Caco-2 (cell line): ENCODE data around the gene ARL10. TPM values are rescaled to one million over a fixed set of nuclear protein-coding genes. Genes with fewer than 3 reads are reported as not detected.
A peak's percentile ranks its signal among the peaks of the same experiment; 100 is the strongest.

Experiments used
- BruUV-seq: library from RNA; stranded (reverse); fragments of 400-500 nt; replicated peaks from 2 replicates; lab custom pipeline; 2021; lab: Mats Ljungman, UMichigan
- CTCF ChIA-PET: fragments of 300-600 bp; sonication (Branson Sonifier 250); formaldehyde crosslinking; loops from one replicate; lab custom pipeline; 2022; ENCODE audit warnings: antibody characterized with exemption; lab: Charles Lee
- POLR2A ChIA-PET: fragments of 300-600 bp; sonication (Branson Sonifier 250); formaldehyde crosslinking; loops from one replicate; lab custom pipeline; 2022; ENCODE audit warnings: antibody characterized with exemption; lab: Charles Lee
- DNase-seq, 2 experiments: peaks; one replicate each; pipeline versions ENCODE4 v3.0.0 to v3.0.0-alpha.2; 2020 to 2022
- H3K27me3 ChIP-seq: replicated peaks from 2 replicates; pipeline ENCODE4 v1.6.0; 2011; ENCODE audit warnings: low read length; ENCODE audit not compliant: control insufficient read depth, insufficient read depth
- H3K36me3 ChIP-seq: 2 replicates; pipeline ENCODE4 v1.5.1; 2011; ENCODE audit warnings: low read length; ENCODE audit not compliant: control insufficient read depth, insufficient read depth
- H3K4me1 ChIP-seq: fragments of 250-450 bp; sonication (Bioruptor Pico); 2 replicates; pipeline ENCODE4 v1.5.1; 2020; ENCODE audit warnings: mild to moderate bottlenecking
- H3K4me3 ChIP-seq: 2 replicates; pipeline ENCODE4 v1.5.1; 2011; ENCODE audit warnings: low read depth, mild to moderate bottlenecking, control low read depth, low read length
- H3K9me3 ChIP-seq: fragments of 250-450 bp; sonication (Bioruptor Pico); 2 replicates; pipeline ENCODE4 v1.5.1; 2020; ENCODE audit warnings: mild to moderate bottlenecking, moderate library complexity
- H3K27ac Mint-ChIP-seq: one replicate; pipeline ENCODE4 v1.8.0; 2022; ENCODE audit warnings: mixed read lengths; ENCODE audit not compliant: unreplicated experiment
- H3K27me3 Mint-ChIP-seq: one replicate; pipeline ENCODE4 v1.8.0; 2022; ENCODE audit warnings: mixed read lengths; ENCODE audit not compliant: insufficient read depth, unreplicated experiment
- H3K36me3 Mint-ChIP-seq: one replicate; pipeline ENCODE4 v1.8.0; 2022; ENCODE audit warnings: mild to moderate bottlenecking, mixed read lengths; ENCODE audit not compliant: insufficient read depth, unreplicated experiment
- H3K4me1 Mint-ChIP-seq: one replicate; pipeline ENCODE4 v1.8.0; 2022; ENCODE audit warnings: low read depth, mixed read lengths; ENCODE audit not compliant: unreplicated experiment
- H3K4me3 Mint-ChIP-seq: one replicate; pipeline ENCODE4 v1.8.0; 2022; ENCODE audit warnings: mild to moderate bottlenecking, moderate library complexity, mixed read lengths; ENCODE audit not compliant: unreplicated experiment
- H3K9me3 Mint-ChIP-seq: one replicate; pipeline ENCODE4 v1.8.0; 2022; ENCODE audit warnings: mixed read lengths; ENCODE audit not compliant: unreplicated experiment
- CTCF ChIP-seq, 2 experiments: fragments of 200-600 bp in 1 of 2; IDR thresholded peaks; 1 replicate in 1 of 2; 2 replicates in 1 of 2; pipeline versions ENCODE4 v1.5.1 to v1.8.0; 2011 to 2022; ENCODE audit warnings: antibody characterized with exemption in 1 of 2, control low read depth in 1 of 2, inconsistent platforms in 1 of 2, low read depth in 1 of 2, low read length in 1 of 2, mild to moderate bottlenecking in 1 of 2, moderate library complexity in 1 of 2; ENCODE audit not compliant: insufficient read depth in 1 of 2, severe bottlenecking in 1 of 2, unreplicated experiment in 1 of 2
- intact Hi-C: fragments of 100-400 bp; cut with micrococcal nuclease; formaldehyde crosslinking; loops from one replicate; pipeline ENCODE4 v1.10.0; 2022; ENCODE audit not compliant: unreplicated experiment
- total RNA-seq: library from RNA; stranded (reverse); gene quantifications from 2 replicates; pipeline ENCODE4 v1.2.3, GENCODE V29; 2022

The ARL10 gene
- total RNA-seq, 1 experiment from 2014 or later: 2.3 TPM

- H3K36me3 ChIP-seq: no peaks in the 10 kb centered on the region
- no peaks in the 10 kb centered on the region for H3K9me3 ChIP-seq
- no TSS peak for BruUV-seq
- Mint-ChIP-seq H3K9me3 (peaks cover 5% of the 10 kb centered on the region), H3K27ac (peak overlapping the region; percentile 85), H3K4me3 (peak overlapping the region; percentile 77), H3K27me3 (no peaks in the 10 kb centered on the region), H3K4me1 (peaks cover 24% of the 10 kb centered on the region), H3K36me3 (peaks cover 19% of the 10 kb centered on the region)
- intact Hi-C loops: loop anchor here (10.0 kb wide), 1 partner anchor 69 kb away; no protein-coding TSS in a partner anchor
- H3K27me3 ChIP-seq: no peaks in the 10 kb centered on the region
- TF ChIP-seq CTCF (IDR thresholded peaks at IDR 0.05; ENCODE audit: insufficient read depth in 1 of 2, low read depth in 1 of 2, low read length in 1 of 2, severe bottlenecking in 1 of 2, unreplicated experiment in 1 of 2): no peak
- peak overlapping the region; percentile 92 for H3K4me3 ChIP-seq
- peaks cover 23% of the 10 kb centered on the region for H3K4me1 ChIP-seq
- DNase-seq: no peak
- CTCF ChIA-PET: interaction anchor here (0.6 to 1.8 kb wide), 4 partner anchors 33 to 164 kb away, joined by 3 to 20 read pairs (median 4); partner anchors contain the start of gene FAF2
- POLR2A ChIA-PET: interaction anchor here (0.9 to 3.7 kb wide), 4 partner anchors 33 to 129 kb away, joined by 3 to 23 read pairs (median 14); partner anchors contain the start of genes FAF2 and RNF44
Measured at GRCh38 chr5:176415240-176415951, 50.1 kb downstream of the ARL10 start.

- ChIA-PET CTCF (interaction anchor here (0.6 to 1.8 kb wide), 9 partner anchors 32 to 686 kb away, joined by 3 to 20 read pairs (median 4); partner anchors contain the start of genes FAF2 and TSPAN17), POLR2A (interaction anchor here (0.9 to 3.7 kb wide), 5 partner anchors 32 to 157 kb away, joined by 3 to 23 read pairs (median 6); partner anchors contain the start of genes FAF2 and RNF44)
- DNase-seq: peak; percentile 85 to 89
- no TSS peak for BruUV-seq
- peak within 1 kb of the TSS; percentile 77 for H3K4me3 Mint-ChIP-seq
- peaks cover 13% of the 10 kb centered on the region for H3K36me3 Mint-ChIP-seq
- peak within 1 kb of the TSS; percentile 92 for H3K4me3 ChIP-seq
- H3K4me1 Mint-ChIP-seq: peaks cover 17% of the 10 kb centered on the region
- peaks cover 23% of the 10 kb centered on the region for H3K4me1 ChIP-seq
- peaks cover 13% of the 10 kb centered on the region for H3K9me3 Mint-ChIP-seq
- peak within 1 kb of the TSS; percentile 85 for H3K27ac Mint-ChIP-seq
- intact Hi-C loops: loop anchor here (1.0 to 10.0 kb wide), 4 partner anchors 32 to 163 kb away; partner anchors contain the start of gene FAF2
- no peaks in the 10 kb centered on the region for H3K27me3 ChIP-seq
- no peaks in the 10 kb centered on the region for H3K27me3 Mint-ChIP-seq
- no peaks in the 10 kb centered on the region for H3K9me3 ChIP-seq
- no peaks in the 10 kb centered on the region for H3K36me3 ChIP-seq
- TF ChIP-seq CTCF (IDR thresholded peaks at IDR 0.05; ENCODE audit: insufficient read depth in 1 of 2, low read depth in 1 of 2, low read length in 1 of 2, severe bottlenecking in 1 of 2, unreplicated experiment in 1 of 2): peak; percentile 38 to 72
Measured at GRCh38 chr5:176415952-176416924, 51.0 kb downstream of the ARL10 start, which contains the start of gene CLTB. CLTB (minus strand) TSS chr5:176416539; CDS start chr5:176416363, 176 bp downstream.
